Upper lobe of left lung (tissue), 6 donors: Measurements from ENCODE around the gene TRIP12. TPM values are rescaled to one million over a fixed set of nuclear protein-coding genes. Genes with fewer than 3 reads are reported as not detected.
"Not testable (repeated sequence)": the region's sequence is repeated elsewhere in the genome, so short reads cannot be mapped to it uniquely, and the experiment has no call there.

Source experiments
- ATAC-seq, 2 donors: fragments of 200-7000 bp; cut with Tn5 transposase; one replicate each; pipeline ENCODE4 v1.9.1; 2022; ENCODE audit warnings: mild to moderate bottlenecking in 2 of 2, moderate library complexity in 2 of 2; ENCODE audit not compliant: low FRiP score in 2 of 2
- DNase-seq, 2 donors: peaks; one replicate each; pipeline ENCODE4 v3.0.0-alpha.2; 2019 to 2020
- H3K27ac ChIP-seq, 4 donors: fragments of 200-600 bp; sonication (generic); one replicate each; pipeline ENCODE4 v1.5.1; 2016 to 2019
- H3K27me3 ChIP-seq, 4 donors: fragments of 200-600 bp; sonication (generic); one replicate each; pipeline ENCODE4 v1.5.1; 2017 to 2019
- H3K36me3 ChIP-seq, 4 donors: fragments of 200-600 bp; sonication (generic); one replicate each; pipeline ENCODE4 v1.5.1; 2016 to 2019
- H3K4me1 ChIP-seq, 4 donors: fragments of 200-600 bp; sonication (generic); one replicate each; pipeline ENCODE4 v1.5.1; 2018 to 2019
- H3K4me3 ChIP-seq, 4 donors: fragments of 200-600 bp; sonication (generic); one replicate each; pipeline ENCODE4 v1.5.1; 2017 to 2019; ENCODE audit warnings: mild to moderate bottlenecking in 2 of 4, moderate library complexity in 1 of 4
- H3K9me3 ChIP-seq, 4 donors: fragments of 200-600 bp; sonication (generic); one replicate each; pipeline ENCODE4 v1.5.1; 2018 to 2019
- CTCF ChIP-seq, 6 experiments: fragments of 450-650 bp in 4 of 6; fragments of 200-600 bp in 2 of 6; sonication (generic) in 2 of 6; IDR thresholded peaks; one replicate each; pipeline ENCODE4 v1.5.1; 2016 to 2019; ENCODE audit warnings: antibody characterized with exemption in 6 of 6
- EP300 ChIP-seq, 4 donors: sonication (generic); formaldehyde crosslinking; IDR thresholded peaks; one replicate each; pipeline ENCODE4 v1.5.1; 2017; ENCODE audit warnings: antibody characterized with exemption in 4 of 4, control low read depth in 2 of 4
- POLR2A ChIP-seq, 4 donors: fragments of 450-650 bp; IDR thresholded peaks; one replicate each; pipeline ENCODE4 v1.5.1; 2016 to 2017; ENCODE audit warnings: antibody characterized with exemption in 4 of 4, mild to moderate bottlenecking in 2 of 4
- POLR2AphosphoS5 ChIP-seq, 2 donors: sonication (generic); formaldehyde crosslinking; IDR thresholded peaks; one replicate each; pipeline ENCODE4 v1.5.1; 2017; ENCODE audit warnings: antibody characterized with exemption in 2 of 2
- WGBS, 2 donors: methylation state at CpG; one replicate each; pipeline ENCODE4 v1.1.5; 2017 to 2018; 5-methylcytosine and 5-hydroxymethylcytosine counted together
- total RNA-seq, 6 donors: library from RNA; depleted of rRNA in 4 of 6; stranded (reverse); fragments of >200 nt in 4 of 6; gene quantifications; one replicate each; pipeline versions ENCODE4 v1.1.0 to v1.2.1, GENCODE V29; 2016 to 2021
- donor health status: DM: no; HTN: no; CAD: no; lungs with moderate emphysema.
- donor health status: DM: no; HTN: yes; CAD: no; lungs with severe emphysema.

The TRIP12 gene
- total RNA-seq, 6 donors from 2014 or later: 164 to 202 (median 180) TPM

GRCh38 chr2:229855116-229855515 lies 66.7 kb downstream of the TRIP12 start:
- no peaks in the 10 kb centered on the region for H3K27me3 ChIP-seq
- no peak overlapping the region for H3K4me3 ChIP-seq
- 88 to 92% methylated on average over 5 of the region's 5 CpGs for WGBS, 2 donors
- TF ChIP-seq CTCF (IDR thresholded peaks at IDR 0.05): no peak
- TF ChIP-seq POLR2A (IDR thresholded peaks at IDR 0.05): no peak
- TF ChIP-seq POLR2AphosphoS5 (IDR thresholded peaks at IDR 0.05): no peak
- no peak for TF ChIP-seq EP300 (IDR thresholded peaks at IDR 0.05)
- H3K4me1 ChIP-seq: peaks cover 0 to 18% (median 12%) of the 10 kb centered on the region in 4 donors
- no peak overlapping the region for H3K27ac ChIP-seq
- H3K9me3 ChIP-seq: no peaks in the 10 kb centered on the region
- no peak for DNase-seq
- ATAC-seq: no peak
- H3K36me3 ChIP-seq: peaks cover 7 to 48% (median 27%) of the 10 kb centered on the region in 4 donors

GRCh38 chr2:229852565-229852964 lies 69.2 kb downstream of the TRIP12 start:
- peaks cover 0 to 30% (median 11%) of the 10 kb centered on the region in 4 donors for H3K36me3 ChIP-seq
- TF ChIP-seq CTCF (IDR thresholded peaks at IDR 0.05): no peak
- peak in 1 of 2 donors; percentile 67 for TF ChIP-seq POLR2AphosphoS5 (IDR thresholded peaks at IDR 0.05)
- no peak for TF ChIP-seq POLR2A (IDR thresholded peaks at IDR 0.05)
- TF ChIP-seq EP300 (IDR thresholded peaks at IDR 0.05): peak in 1 of 4 donors; percentile 40
- H3K9me3 ChIP-seq: no peaks in the 10 kb centered on the region
- H3K4me3 ChIP-seq: no peak overlapping the region
- H3K27ac ChIP-seq: peak overlapping the region in 1 of 4 donors; percentile 24
- 21 to 33% methylated on average over 3 of the region's 3 CpGs for WGBS, 2 donors
- DNase-seq (peak in 1 of 2 donors; percentile 44), ATAC-seq (peak in 1 of 2 donors; percentile 63)
- peaks cover 16 to 33% (median 24%) of the 10 kb centered on the region in 4 donors for H3K4me1 ChIP-seq
- no peaks in the 10 kb centered on the region for H3K27me3 ChIP-seq

- Histone ChIP-seq H3K27ac (peak overlapping the region in 1 of 4 donors; percentile 49), H3K4me1 (peaks cover 19 to 36% (median 27%) of the 10 kb centered on the region in 4 donors), H3K27me3 (no peaks in the 10 kb centered on the region), H3K36me3 (peaks cover 0 to 26% (median 10%) of the 10 kb centered on the region in 4 donors), H3K9me3 (no peaks in the 10 kb centered on the region), H3K4me3 (no peak overlapping the region)
- WGBS, 2 donors: 85 to 91% methylated on average over 5 of the region's 5 CpGs
- no peak for DNase-seq
- ATAC-seq: no peak
- TF ChIP-seq CTCF (IDR thresholded peaks at IDR 0.05): no peak
- TF ChIP-seq POLR2AphosphoS5 (IDR thresholded peaks at IDR 0.05): no peak
- TF ChIP-seq POLR2A (IDR thresholded peaks at IDR 0.05): no peak
- no peak for TF ChIP-seq EP300 (IDR thresholded peaks at IDR 0.05)
These were observed 69.9 kb downstream of the TRIP12 start for GRCh38 chr2:229851870-229852269.

- DNase-seq: peak in 1 of 2 donors; percentile 74
- WGBS, 2 donors: 96 to 98% methylated on average over 8 to 44 of the region's 44 CpGs
- H3K27ac ChIP-seq: peak overlapping the region in 1 of 4 donors; percentile 14
- peaks cover 19 to 36% (median 27%) of the 10 kb centered on the region in 4 donors for H3K4me1 ChIP-seq
- peaks cover 0 to 16% (median 10%) of the 10 kb centered on the region in 4 donors for H3K36me3 ChIP-seq
- ATAC-seq, H3K9me3 ChIP-seq, H3K27me3 ChIP-seq, H3K4me3 ChIP-seq: not testable (repeated sequence)
These were observed 71.2 kb downstream of the TRIP12 start for GRCh38 chr2:229850355-229851275.

GRCh38 chr2:229849073-229849472 lies 72.7 kb downstream of the TRIP12 start:
- H3K27ac ChIP-seq: no peak overlapping the region
- DNase-seq (no peak), ATAC-seq (no peak)
- WGBS, 2 donors: 63 to 78% methylated on average over 3 of the region's 3 CpGs
- H3K4me1 ChIP-seq: peaks cover 19 to 36% (median 24%) of the 10 kb centered on the region in 4 donors
- H3K4me3 ChIP-seq: no peak overlapping the region
- no peaks in the 10 kb centered on the region for H3K27me3 ChIP-seq
- TF ChIP-seq POLR2A (IDR thresholded peaks at IDR 0.05) (no peak), CTCF (IDR thresholded peaks at IDR 0.05) (no peak), EP300 (IDR thresholded peaks at IDR 0.05) (no peak), POLR2AphosphoS5 (IDR thresholded peaks at IDR 0.05) (no peak)
- H3K9me3 ChIP-seq: no peaks in the 10 kb centered on the region
- H3K36me3 ChIP-seq: peaks cover 0 to 16% (median 8%) of the 10 kb centered on the region in 4 donors
